GM23248 (cell line): Measurements from ENCODE around the gene NDUFA13. TPM values are rescaled to one million over a fixed set of nuclear protein-coding genes. Genes with fewer than 3 reads are reported as not detected.

Experiments used
- DNase-seq: peaks from one replicate; pipeline ENCODE4 v3.0.0-alpha.2; 2015
- H2AFZ ChIP-seq: fragments of 200-600 bp; sonication (generic); 2 replicates; pipeline ENCODE4 v1.6.1; 2016; ENCODE audit warnings: antibody characterized with exemption
- H3F3A ChIP-seq: fragments of 200-600 bp; sonication (generic); 2 replicates; pipeline ENCODE4 v1.6.1; 2016; ENCODE audit warnings: mild to moderate bottlenecking, antibody characterized with exemption, mixed run types; ENCODE audit not compliant: insufficient read depth
- H3K27ac ChIP-seq: fragments of 200-600 bp; sonication (generic); 2 replicates; pipeline ENCODE4 v1.5.1; 2016; ENCODE audit warnings: mild to moderate bottlenecking
- H3K27me3 ChIP-seq: fragments of 200-600 bp; sonication (generic); replicated peaks from 2 replicates; pipeline ENCODE4 v1.6.1; 2016; ENCODE audit warnings: mild to moderate bottlenecking; ENCODE audit not compliant: insufficient read depth
- H3K36me3 ChIP-seq: fragments of 200-600 bp; sonication (generic); 2 replicates; pipeline ENCODE4 v1.6.1; 2016; ENCODE audit warnings: low read depth, mild to moderate bottlenecking
- H3K4me1 ChIP-seq: fragments of 200-600 bp; sonication (generic); 2 replicates; pipeline ENCODE4 v1.6.1; 2016; ENCODE audit warnings: mild to moderate bottlenecking; ENCODE audit not compliant: insufficient read depth
- H3K4me2 ChIP-seq: fragments of 200-600 bp; sonication (generic); one replicate; pipeline ENCODE4 v1.6.1; 2016; ENCODE audit warnings: mild to moderate bottlenecking; ENCODE audit not compliant: unreplicated experiment
- H3K4me3 ChIP-seq: fragments of 200-600 bp; sonication (generic); 2 replicates; pipeline ENCODE4 v1.5.1; 2016; ENCODE audit warnings: mild to moderate bottlenecking
- H3K79me2 ChIP-seq: fragments of 200-600 bp; sonication (generic); 2 replicates; pipeline ENCODE4 v1.6.1; 2016; ENCODE audit warnings: mild to moderate bottlenecking; ENCODE audit not compliant: insufficient read depth
- H3K9ac ChIP-seq: fragments of 200-600 bp; sonication (generic); 2 replicates; pipeline ENCODE4 v1.6.1; 2016; ENCODE audit warnings: mild to moderate bottlenecking
- H3K9me2 ChIP-seq: fragments of 200-600 bp; sonication (generic); 2 replicates; pipeline ENCODE4 v1.6.1; 2016; ENCODE audit warnings: mixed run types, mild to moderate bottlenecking, moderate library complexity; ENCODE audit not compliant: insufficient read depth
- H3K9me3 ChIP-seq: fragments of 200-600 bp; sonication (generic); one replicate; pipeline ENCODE4 v1.6.1; 2017; ENCODE audit warnings: low read depth
- H4K20me1 ChIP-seq: fragments of 200-600 bp; sonication (generic); 2 replicates; pipeline ENCODE4 v1.6.0; 2016; ENCODE audit not compliant: insufficient read depth
- EZH2 ChIP-seq: fragments of 200-600 bp; sonication (generic); IDR thresholded peaks from 2 replicates; pipeline ENCODE4 v1.6.1; 2018; ENCODE audit warnings: antibody characterized with exemption, mild to moderate bottlenecking; ENCODE audit not compliant: insufficient read depth, poor library complexity, severe bottlenecking
- EZH2phosphoT487 ChIP-seq: fragments of 200-600 bp; sonication (generic); IDR thresholded peaks from 2 replicates; pipeline ENCODE4 v1.6.1; 2018; ENCODE audit warnings: antibody characterized with exemption, moderate library complexity, mild to moderate bottlenecking, low read depth; ENCODE audit not compliant: insufficient read depth
- WGBS, 2 experiments: methylation state at CpG; one replicate each; pipeline ENCODE4 v1.1.6; 2015 to 2017; ENCODE audit warnings: low lambda C conversion rate in 2 of 2, low coverage in 1 of 2; ENCODE audit errors: missing lambda C conversion rate in 2 of 2; 5-methylcytosine and 5-hydroxymethylcytosine counted together
- in situ Hi-C: fragments of 300-500 bp; cut with MboI; formaldehyde crosslinking; loops from 2 replicates; pipeline ENCODE4 v1.15.0; 2020
- polyA plus RNA-seq: library from polyadenylated mRNA; unstranded; fragments of >200 nt; fragmentation: Nextera tagmentation; extraction: Ambion mirVana; gene quantifications from 2 replicates; pipeline ENCODE4 v1.2.1, GENCODE V29; 2016
- total RNA-seq: library from RNA; depleted of rRNA; stranded (reverse); fragments of >200 nt; shearing (Covaris generic); gene quantifications from 2 replicates; pipeline ENCODE4 v1.2.3, GENCODE V29; 2014

NDUFA13 gene
- total and polyA plus RNA-seq, 2 experiments from 2014 or later: 92.4 to 466 TPM

DNA sequence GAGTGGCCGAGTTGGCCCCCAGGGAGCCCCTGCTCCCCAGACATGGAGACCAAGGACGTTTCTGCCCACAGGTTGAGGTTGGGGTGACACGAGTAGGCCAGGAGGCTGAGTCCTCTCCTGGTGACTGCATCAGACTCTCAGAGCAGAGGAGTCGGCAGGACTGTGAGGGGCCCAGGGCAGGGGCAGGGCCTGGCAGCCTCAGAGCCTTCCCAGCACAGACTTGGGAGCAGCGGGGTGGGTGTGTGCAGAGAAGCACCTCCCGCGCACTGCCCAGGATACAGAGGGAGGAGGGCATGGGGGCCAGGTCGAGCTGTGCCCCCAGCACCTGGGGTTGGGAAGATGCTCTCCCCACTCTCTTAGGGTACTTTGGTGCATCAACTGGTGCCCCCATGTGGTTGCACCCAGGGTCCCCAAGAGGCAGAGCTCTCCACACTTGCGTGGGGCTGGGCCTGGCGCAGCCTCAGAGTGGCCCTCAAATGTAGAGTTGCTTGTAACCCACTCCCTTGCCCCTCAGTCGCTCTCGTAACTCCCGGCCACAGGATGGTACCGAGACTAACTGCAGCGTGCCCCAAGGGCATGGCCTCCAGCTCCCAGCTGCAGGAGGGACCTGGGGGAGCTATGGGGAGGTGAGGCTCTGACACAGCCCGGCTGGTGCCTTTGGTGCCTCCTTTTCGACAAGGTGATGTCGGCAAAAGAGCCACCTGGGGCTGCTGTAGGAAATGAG lies 16.6 kb upstream of the NDUFA13 start:
- no peaks in the 10 kb centered on the region for H4K20me1 ChIP-seq
- H3K27ac ChIP-seq: no peak overlapping the region
- no peak overlapping the region for H3K9ac ChIP-seq
- 80 to 85% methylated on average over 16 to 18 of the region's 18 CpGs for WGBS, 2 experiments
- no peaks in the 10 kb centered on the region for H3K4me1 ChIP-seq
- H3K79me2 ChIP-seq: peaks cover 32% of the 10 kb centered on the region
- no peak overlapping the region for H3K4me3 ChIP-seq
- in situ Hi-C loops: loop anchor here (10.0 kb wide), 1 partner anchor 135 kb away; no protein-coding TSS in a partner anchor
- H3F3A ChIP-seq: no peaks in the 10 kb centered on the region
- H3K36me3 ChIP-seq: peaks cover 7% of the 10 kb centered on the region; the same call in 1 of the 2 replicates
- H3K9me2 ChIP-seq: no peaks in the 10 kb centered on the region
- H3K27me3 ChIP-seq: no peaks in the 10 kb centered on the region
- no peak overlapping the region for H2AFZ ChIP-seq
- H3K4me2 ChIP-seq: no peak overlapping the region
- TF ChIP-seq EZH2phosphoT487 (no peak), EZH2 (no peak)
- no peaks in the 10 kb centered on the region for H3K9me3 ChIP-seq
- no peak for DNase-seq

DNA sequence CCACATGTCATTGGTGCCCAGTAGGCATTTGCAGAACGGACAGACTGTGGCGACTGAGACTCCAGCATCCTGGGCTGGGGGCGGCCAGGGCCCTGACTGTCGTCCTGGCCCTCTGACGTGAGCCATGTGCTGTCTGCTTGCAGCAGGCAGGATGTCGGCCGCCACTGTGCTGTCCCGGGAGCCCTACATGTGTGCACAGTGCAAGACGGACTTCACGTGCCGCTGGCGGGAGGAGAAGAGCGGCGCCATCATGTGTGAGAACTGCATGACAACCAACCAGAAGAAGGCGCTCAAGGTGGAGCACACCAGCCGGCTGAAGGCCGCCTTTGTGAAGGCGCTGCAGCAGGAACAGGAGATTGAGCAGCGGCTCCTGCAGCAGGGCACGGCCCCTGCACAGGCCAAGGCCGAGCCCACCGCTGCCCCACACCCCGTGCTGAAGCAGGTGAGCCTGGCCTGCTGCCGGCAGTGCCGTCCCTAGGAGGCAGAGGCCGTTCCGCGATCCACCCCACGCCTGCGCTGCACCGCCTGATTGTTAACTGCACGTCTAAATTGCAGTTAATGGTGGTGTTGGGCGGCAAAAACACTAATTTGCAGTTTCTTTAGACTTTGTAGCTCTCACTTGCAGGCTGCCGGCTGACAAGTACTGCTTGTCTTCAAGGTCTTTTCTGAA lies 14.9 kb upstream of the NDUFA13 start:
- no peaks in the 10 kb centered on the region for H3K27me3 ChIP-seq
- no peak overlapping the region for H3K27ac ChIP-seq
- H3K36me3 ChIP-seq: no peaks in the 10 kb centered on the region; the same call in 1 of the 2 replicates
- DNase-seq: no peak
- WGBS, 2 experiments: 95 to 96% methylated on average over 28 to 34 of the region's 34 CpGs
- no peaks in the 10 kb centered on the region for H3K9me3 ChIP-seq
- H3K9ac ChIP-seq: no peak overlapping the region
- no peak overlapping the region for H2AFZ ChIP-seq
- no peaks in the 10 kb centered on the region for H3F3A ChIP-seq
- no peaks in the 10 kb centered on the region for H3K4me1 ChIP-seq
- H3K4me3 ChIP-seq: no peak overlapping the region
- H3K9me2 ChIP-seq: no peaks in the 10 kb centered on the region
- in situ Hi-C loops: no loop called here
- no peak for TF ChIP-seq EZH2
- TF ChIP-seq EZH2phosphoT487: no peak
- H3K4me2 ChIP-seq: no peak overlapping the region
- peaks cover 18% of the 10 kb centered on the region for H3K79me2 ChIP-seq
- H4K20me1 ChIP-seq: no peaks in the 10 kb centered on the region

DNA sequence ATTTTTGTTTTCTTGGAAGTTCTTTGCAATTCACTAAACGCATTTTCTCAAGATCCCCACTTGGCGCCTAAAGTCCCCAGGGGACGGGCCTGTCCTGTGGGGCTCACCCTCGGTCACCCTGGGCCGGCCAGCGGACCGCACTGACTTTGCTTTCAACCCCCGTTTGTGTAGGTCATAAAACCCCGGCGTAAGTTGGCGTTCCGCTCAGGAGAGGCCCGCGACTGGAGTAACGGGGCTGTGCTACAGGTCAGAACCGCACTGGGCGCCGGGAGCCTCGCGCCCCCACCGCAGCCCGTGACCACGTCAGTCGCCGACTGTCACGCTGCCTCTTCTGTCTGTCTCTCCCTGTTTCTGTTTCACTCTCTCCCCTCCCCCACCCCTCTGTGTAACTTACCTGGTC lies 14.2 kb upstream of the NDUFA13 start:
- H3K79me2 ChIP-seq: peaks cover 12% of the 10 kb centered on the region
- H3K9me2 ChIP-seq: no peaks in the 10 kb centered on the region
- H3K36me3 ChIP-seq: peaks cover 6% of the 10 kb centered on the region; the same call in 1 of the 2 replicates
- H3K27me3 ChIP-seq: no peaks in the 10 kb centered on the region
- WGBS, 2 experiments: 89 to 91% methylated on average over 20 to 26 of the region's 26 CpGs
- no peaks in the 10 kb centered on the region for H3F3A ChIP-seq
- no peak overlapping the region for H3K27ac ChIP-seq
- no peaks in the 10 kb centered on the region for H4K20me1 ChIP-seq
- DNase-seq: no peak
- in situ Hi-C loops: no loop called here
- H3K9ac ChIP-seq: no peak overlapping the region
- no peaks in the 10 kb centered on the region for H3K4me1 ChIP-seq
- TF ChIP-seq EZH2: no peak
- TF ChIP-seq EZH2phosphoT487: no peak
- no peak overlapping the region for H2AFZ ChIP-seq
- no peak overlapping the region for H3K4me2 ChIP-seq
- no peak overlapping the region for H3K4me3 ChIP-seq
- no peaks in the 10 kb centered on the region for H3K9me3 ChIP-seq

DNA sequence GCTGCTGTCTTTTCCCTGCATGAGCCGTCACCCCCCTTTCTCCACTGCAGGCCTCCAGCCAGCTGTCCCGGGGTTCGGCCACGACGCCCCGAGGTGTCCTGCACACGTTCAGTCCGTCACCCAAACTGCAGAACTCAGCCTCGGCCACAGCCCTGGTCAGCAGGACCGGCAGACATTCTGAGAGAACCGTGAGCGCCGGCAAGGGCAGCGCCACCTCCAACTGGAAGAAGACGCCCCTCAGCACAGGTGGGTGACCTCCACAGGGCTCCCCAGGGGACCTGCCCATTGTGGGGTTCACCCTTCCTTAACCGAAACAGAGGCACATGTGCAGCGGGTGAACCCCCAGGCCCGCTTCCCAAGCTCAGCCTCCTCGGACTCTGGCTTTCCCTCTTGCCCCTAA lies 13.7 kb upstream of the NDUFA13 start:
- H3K4me2 ChIP-seq: no peak overlapping the region
- peaks cover 8% of the 10 kb centered on the region; the same call in 1 of the 2 replicates for H3K36me3 ChIP-seq
- H3K9me3 ChIP-seq: no peaks in the 10 kb centered on the region
- WGBS, 2 experiments: 95 to 100% methylated on average over 19 of the region's 19 CpGs
- no peak overlapping the region for H2AFZ ChIP-seq
- no peak for TF ChIP-seq EZH2phosphoT487
- TF ChIP-seq EZH2: no peak
- DNase-seq: no peak
- H3K9ac ChIP-seq: no peak overlapping the region
- H3K4me3 ChIP-seq: no peak overlapping the region
- no peaks in the 10 kb centered on the region for H3K9me2 ChIP-seq
- in situ Hi-C loops: no loop called here
- peaks cover 7% of the 10 kb centered on the region; the same call in 1 of the 2 replicates for H3K79me2 ChIP-seq
- H3K27me3 ChIP-seq: no peaks in the 10 kb centered on the region
- no peaks in the 10 kb centered on the region for H3K4me1 ChIP-seq
- H3K27ac ChIP-seq: no peak overlapping the region
- no peaks in the 10 kb centered on the region for H3F3A ChIP-seq
- H4K20me1 ChIP-seq: no peaks in the 10 kb centered on the region
